HS-5 (cell line): ENCODE measurements around the gene DGUOK.
"Not testable (repeated sequence)": the region's sequence is repeated elsewhere in the genome, so short reads cannot be mapped to it uniquely, and the experiment has no call there.

Experiments
- DNase-seq: peaks from one replicate; pipeline ENCODE4 v3.0.0-alpha.2; 2012; ENCODE audit warnings: low read depth

DGUOK gene

GRCh38 chr2:73926493-73927327, at the start of gene DGUOK:
Gene DGUOK (plus strand): TSS chr2:73926880. CDS start chr2:73926911, 31 bp downstream.
- peak; percentile 93 for DNase-seq

DNA sequence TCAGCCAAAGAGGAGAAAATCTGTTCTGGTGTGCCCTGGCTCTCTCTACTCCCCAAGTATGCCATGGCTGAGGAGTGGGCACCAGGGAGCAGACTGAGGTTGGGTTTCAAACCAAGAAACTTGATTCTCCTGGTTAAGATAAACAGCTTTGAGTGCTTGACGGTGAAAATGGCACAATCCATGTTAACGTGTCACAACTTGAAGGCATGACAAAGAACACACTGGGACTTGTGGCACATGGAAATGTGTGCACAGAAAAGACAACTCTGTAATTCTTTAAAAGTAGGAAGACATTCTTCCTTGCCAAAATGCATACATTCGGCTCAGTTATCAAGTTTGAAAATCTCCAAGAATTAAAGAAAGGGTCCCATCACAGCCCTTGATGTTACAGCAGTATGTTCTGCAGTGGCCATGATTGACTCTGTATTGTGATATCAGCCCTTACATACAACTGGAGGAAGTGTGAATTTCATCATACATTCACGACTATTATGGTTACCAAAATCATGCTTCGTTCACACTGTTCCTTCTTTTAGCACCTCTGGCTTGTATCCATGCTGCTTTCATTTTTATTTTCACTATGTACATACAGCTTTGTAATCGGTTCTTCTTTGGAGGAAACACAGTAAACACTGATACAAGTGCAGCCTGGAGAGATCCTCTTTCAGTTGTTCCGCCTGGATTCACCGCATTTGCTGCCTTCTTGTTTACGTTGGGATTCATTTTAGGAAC, 49.4 kb upstream of the DGUOK start:
- no peak for DNase-seq

DNA sequence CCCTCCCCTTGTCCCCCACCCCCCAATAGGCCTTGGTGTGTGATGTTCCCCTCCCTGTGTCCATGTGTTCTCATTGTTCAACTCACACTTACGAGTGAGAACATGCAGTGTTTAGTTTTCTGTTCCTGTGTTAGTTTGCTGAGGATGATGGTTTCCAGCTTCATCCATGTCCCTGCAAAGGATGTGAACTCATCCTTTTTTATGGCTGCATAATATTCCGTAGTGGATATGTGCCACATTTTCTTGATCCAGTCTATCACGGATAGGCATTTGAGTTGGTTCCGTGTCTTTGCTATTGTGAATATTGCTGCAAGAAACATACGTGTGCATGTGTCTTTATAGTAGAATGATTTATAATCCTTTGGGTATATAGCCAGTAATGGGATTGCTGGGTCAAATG, 48.7 kb upstream of the DGUOK start:
- not testable (repeated sequence) for DNase-seq

DNA sequence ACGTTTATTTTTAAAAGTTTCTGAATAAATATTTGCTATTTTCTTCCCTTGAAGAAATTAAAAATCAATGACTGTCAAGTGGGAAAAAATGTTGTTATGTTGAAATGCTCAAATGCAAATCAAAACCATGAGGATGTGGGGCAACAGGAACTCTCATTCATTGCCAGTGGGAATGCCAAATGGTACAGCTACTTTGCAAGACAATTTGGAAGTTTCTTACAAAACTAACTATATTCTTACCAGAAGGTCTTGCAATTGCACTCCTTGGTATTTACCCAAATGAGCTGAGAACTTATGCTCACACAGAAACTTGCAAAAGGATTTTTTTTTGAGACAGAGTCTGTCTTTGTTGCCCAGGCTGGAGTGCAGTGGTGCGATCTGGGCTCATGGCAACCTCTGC, 41.3 kb upstream of the DGUOK start:
- no peak for DNase-seq

- no peak for DNase-seq
Observed at GRCh38 chr2:73886357-73886756, 40.3 kb upstream of the DGUOK start.

DNA sequence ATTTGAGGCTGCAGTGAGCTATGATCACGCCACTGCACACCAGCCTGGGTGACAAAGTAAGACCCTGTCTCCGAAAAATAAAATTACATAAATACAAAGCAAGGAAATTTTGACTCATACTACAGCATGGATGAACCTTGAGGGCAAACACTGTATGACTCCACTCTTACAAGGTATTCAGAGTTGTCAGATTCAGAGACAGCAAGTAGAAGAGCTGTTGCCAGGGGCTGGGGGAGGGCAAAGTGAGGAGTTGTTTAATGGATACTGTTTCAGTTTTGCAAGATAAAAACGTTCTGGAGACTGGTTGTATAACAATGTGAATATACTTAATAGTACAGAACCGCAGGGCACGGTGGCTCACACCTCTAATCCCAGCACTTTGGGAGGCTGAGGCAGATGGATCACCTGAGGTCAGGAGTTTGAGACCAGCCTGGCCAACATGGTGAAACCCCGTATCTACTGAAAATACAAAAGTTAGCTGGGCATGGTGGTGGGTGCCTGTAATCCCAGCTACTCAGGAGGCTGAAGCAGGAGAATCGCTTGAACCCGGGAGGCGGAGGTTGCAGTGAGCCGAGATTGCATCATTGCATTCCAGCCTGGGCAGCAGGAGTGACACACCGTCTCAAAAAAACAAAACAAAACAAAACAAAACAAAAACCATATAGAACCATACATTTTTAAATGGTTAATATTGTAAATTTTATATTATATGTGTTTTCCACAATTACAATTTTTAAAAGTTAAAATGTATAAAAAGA, 38.9 kb upstream of the DGUOK start:
- not testable (repeated sequence) for DNase-seq

DNA sequence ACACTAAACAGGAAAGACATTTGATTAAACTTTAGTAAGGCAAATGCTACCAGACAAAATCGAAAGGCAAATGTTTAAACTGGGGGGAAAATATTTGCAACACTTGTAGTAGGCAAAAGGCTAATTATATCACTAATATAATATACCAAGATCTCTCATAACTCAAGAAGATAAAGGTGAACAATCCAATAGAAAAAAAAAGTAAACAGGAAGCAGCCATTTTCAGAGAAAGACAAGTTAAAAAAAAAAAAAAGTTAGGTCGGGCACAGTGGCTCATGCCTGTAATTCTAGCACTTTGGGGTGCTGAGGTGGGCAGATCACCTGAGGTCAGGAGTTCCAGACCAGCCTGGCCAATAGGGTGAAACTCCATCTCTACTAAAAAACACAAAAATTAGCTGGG, 38.3 kb upstream of the DGUOK start:
- DNase-seq: no peak

- no peak for DNase-seq
Observed at GRCh38 chr2:73889206-73889605, 37.5 kb upstream of the DGUOK start.

DNA sequence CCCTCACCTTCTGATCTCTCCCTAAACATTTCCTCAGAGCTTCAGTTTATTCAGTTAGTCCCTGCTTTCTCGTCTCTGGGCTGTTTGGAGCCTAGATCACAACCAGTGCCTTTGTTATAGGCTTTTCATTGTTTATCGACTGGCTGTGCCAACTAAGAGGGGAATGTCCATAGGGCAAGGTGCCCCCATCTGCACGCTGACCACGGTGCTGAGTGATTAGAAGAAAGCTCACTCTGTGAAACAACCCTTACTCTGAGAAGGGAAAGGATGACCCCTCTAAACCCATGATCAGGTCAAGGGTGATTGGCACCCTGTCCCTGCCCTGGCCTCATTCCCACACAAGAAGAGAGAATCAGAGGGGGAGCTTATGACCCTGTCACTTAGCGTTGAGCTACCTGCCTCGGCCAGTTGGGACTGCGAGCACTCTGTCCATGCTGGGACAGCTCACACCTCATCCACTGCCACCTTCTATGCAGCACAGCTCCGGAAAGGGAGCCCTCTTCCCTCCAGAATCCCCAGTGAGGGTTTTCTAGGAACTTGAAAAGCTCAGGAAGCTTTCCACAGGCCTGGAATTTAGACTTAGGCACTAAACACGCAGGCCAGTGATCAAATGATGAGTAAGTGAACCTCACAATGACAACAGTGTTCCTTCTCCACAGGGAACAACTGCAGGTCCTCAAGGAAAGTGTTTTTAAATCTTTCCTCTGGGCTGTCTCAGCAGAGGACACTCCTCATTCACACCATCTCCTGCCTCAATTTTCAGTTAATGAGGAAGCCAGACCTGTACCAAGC, 36.2 kb upstream of the DGUOK start:
- no peak for DNase-seq

DNA sequence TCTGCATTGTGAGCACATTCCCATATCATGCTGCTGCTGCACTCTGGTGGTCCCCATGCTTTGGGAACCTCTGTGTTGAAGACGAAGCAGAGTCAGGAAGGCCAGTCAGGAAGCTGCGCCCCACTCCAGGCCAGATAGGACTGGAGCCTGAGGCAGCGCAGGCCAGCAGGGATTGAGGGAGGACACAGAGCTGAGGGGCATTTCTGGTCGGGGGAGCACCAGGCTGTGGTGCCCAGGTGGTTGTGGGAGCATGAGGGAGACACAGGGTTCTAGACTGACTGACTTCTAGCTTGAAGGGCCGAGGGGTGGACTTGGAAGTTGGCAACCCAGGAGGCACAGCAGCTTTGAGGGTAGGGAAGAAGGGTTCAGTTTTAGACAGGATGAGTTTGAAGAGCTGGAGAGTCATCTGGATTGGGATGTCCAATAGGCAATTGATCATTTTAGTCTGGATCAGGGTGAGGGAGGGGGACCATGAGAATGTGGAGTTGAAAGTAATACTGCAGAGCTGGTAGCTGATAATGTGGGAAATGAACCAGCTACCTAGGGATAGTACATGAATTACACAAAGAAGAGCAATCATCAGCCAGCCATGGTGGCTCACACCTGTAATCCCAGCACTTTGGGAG, 35.3 kb upstream of the DGUOK start:
- DNase-seq: no peak

- DNase-seq: no peak
Observed at GRCh38 chr2:73892631-73893329, 33.9 kb upstream of the DGUOK start, which contains the start of gene ACTG2. Gene ACTG2 (plus strand): TSS chr2:73893008. CDS start chr2:73901312, 8,304 bp downstream.

- DNase-seq: no peak
Observed at GRCh38 chr2:73893764-73894474, 32.8 kb upstream of the DGUOK start.

- DNase-seq: no peak
Observed at GRCh38 chr2:73894475-73894850, 32.2 kb upstream of the DGUOK start.

GRCh38 chr2:73894877-73895276, 31.8 kb upstream of the DGUOK start:
- DNase-seq: no peak

DNA sequence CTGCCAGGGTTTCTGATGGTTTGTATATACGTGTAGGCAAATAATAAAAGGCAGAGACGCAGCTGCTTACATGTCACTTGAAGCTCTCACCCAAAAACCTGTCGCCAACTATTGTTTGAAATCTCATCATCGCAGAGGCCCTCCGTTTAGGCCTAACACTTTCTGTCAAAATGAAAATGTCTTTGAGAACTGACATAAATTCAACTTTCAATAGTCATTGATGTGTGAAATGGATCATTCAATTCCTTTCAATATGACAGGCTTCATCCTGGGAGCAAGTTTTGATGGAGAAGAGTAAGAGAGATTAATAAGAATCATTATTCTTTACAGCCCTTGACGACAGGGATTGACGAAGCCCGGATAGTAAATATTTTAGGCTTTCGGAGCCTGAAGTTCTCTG, 31.2 kb upstream of the DGUOK start:
- no peak for DNase-seq

DNA sequence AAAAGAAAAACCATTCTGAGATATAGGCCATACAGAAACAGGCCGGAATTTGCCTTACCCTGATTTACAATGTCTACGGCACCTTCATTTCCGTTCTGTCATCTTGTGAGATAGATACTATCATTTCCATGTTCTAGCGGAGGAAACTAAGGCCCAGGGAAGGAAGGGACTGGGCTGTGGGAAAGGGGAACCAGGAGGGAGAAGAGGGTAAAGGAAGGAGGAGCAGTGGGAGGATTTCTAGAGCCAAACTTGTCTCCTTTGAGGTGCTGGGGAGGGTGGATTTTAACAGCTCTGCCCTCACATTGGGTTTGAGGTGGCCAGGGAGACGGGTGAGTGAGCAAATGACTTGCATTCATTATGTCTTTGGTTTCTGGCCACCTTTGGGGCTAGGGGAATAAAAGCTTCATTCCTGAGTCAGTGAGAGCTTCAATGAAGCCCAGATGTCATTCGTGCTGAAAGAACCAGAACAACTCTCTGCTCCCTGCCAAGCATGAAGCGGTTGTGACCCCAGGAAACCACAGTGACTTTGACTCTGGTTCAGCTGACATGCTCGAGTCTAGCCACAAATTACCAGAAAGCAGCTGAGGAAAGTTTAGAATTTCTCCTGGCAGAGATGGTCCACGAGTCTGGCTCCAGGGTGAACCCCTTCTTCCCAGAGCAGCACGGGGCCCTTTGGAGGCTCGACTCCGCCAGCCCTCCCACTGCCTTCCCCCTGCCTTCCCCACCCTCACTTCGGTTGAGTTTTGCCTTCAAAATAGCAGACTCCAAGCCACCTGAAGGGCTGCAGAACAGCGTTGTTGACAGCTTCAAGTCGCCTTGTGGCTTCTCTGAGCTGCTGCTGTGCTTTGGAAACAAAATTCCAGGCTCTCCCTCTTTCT, 30.1 kb upstream of the DGUOK start:
- DNase-seq: peak; percentile 66

DNA sequence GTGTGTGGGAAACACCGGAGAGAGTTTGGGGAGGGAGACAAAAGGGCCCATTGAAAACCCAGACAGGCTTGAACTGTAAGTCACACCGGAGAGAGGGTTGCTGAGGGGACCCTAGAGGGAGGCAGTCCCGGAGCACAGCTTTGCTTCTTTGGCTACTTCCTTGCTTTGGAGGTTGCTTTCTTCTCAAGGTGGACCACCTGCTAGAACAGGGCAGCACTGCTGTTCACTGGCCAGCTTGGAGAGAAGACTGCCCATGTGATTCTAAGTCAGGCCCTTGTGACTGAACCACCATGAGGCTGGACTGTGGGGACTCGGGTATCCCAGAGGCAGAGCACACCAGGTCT, 29.5 kb upstream of the DGUOK start:
- no peak for DNase-seq

DNA sequence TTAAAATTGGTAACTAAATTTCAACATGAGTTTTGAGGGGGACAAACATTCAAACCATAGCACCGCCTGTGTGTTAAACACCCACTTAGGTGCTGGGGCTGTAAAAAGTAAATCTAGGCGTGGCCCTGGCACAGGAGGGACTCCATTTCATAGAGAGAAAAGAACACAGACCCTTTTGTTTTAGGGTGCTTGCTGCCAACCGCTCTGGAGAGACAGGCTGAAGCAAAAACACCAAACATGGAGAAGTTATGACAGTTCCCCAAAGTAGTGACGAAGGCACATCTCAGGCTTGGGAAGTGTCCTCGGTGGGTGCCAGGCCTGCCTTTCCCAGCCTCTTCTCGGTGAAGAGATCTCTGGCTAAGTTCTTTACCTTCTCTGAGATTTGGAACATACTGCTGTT, 28.7 kb upstream of the DGUOK start:
- no peak for DNase-seq

- DNase-seq: no peak
Observed at GRCh38 chr2:73899801-73900336, 26.8 kb upstream of the DGUOK start.
